ENCODE data around the gene CFAP92.

- no peak for TF ChIP-seq CTCF (IDR thresholded peaks at IDR 0.05)
- TF ChIP-seq POLR2A (IDR thresholded peaks at IDR 0.05): no peak
Observed at GRCh38 chr3:128997486-128998133, 3.7 kb upstream of the CFAP92 start.

Measured in heart left ventricle (tissue), 13 donors.